GM12892 (cell line): ENCODE measurements around the gene CLCA4. TPM values are rescaled to one million over a fixed set of nuclear protein-coding genes. Genes with fewer than 3 reads are reported as not detected.
"Not testable (repeated sequence)": the region's sequence is repeated elsewhere in the genome, so short reads cannot be mapped to it uniquely, and the experiment has no call there.

ENCODE experiments used
- DNase-seq: peaks from one replicate; pipeline ENCODE4 v3.0.0; 2011; ENCODE audit not compliant: insufficient read length
- FAIRE-seq: peaks from 2 replicates; lab custom pipeline; 2011; peaks lifted over from hg19 to GRCh38; lab: Jason Lieb, UNC
- POLR2A ChIP-seq: IDR thresholded peaks from 2 replicates; pipeline ENCODE4 v1.6.1; 2011; ENCODE audit warnings: low read depth, low read length, control low read depth
- POLR2AphosphoS5 ChIP-seq: IDR thresholded peaks from 2 replicates; pipeline ENCODE4 v1.6.1; 2011; ENCODE audit warnings: low read depth, low read length, control low read depth
- TAF1 ChIP-seq: IDR thresholded peaks from 2 replicates; pipeline ENCODE4 v1.6.1; 2011; ENCODE audit warnings: low read depth, mild to moderate bottlenecking, control low read depth, low read length, borderline replicate concordance
- polyA plus RNA-seq: library from polyadenylated mRNA; unstranded; fragments of >200 nt; gene quantifications from one replicate; pipeline ENCODE4 v1.2.1, GENCODE V29; 2012; ENCODE audit warnings: missing spikeins, inconsistent platforms; ENCODE audit not compliant: missing spikeins

CLCA4 gene
- polyA plus RNA-seq: not detected

GRCh38 chr1:86546787-86547221, at the start of gene CLCA4:
CLCA4 (plus strand) TSS chr1:86547078; CDS start chr1:86547120, 42 bp downstream.
- no peak for FAIRE-seq
- no peak for TF ChIP-seq TAF1
- TF ChIP-seq POLR2A: no peak
- TF ChIP-seq POLR2AphosphoS5: no peak
- DNase-seq: no peak

GRCh38 chr1:86498281-86498680, 48.6 kb upstream of the CLCA4 start:
- TF ChIP-seq POLR2A: no peak
- DNase-seq (no peak), FAIRE-seq (no peak)

GRCh38 chr1:86499987-86500593, 46.8 kb upstream of the CLCA4 start:
- TF ChIP-seq POLR2AphosphoS5 (no peak), TAF1 (no peak), POLR2A (no peak)
- no peak for FAIRE-seq
- no peak for DNase-seq

- DNase-seq (no peak), FAIRE-seq (no peak)
- TF ChIP-seq TAF1 (no peak), POLR2AphosphoS5 (no peak), POLR2A (no peak)
These were observed 46.2 kb upstream of the CLCA4 start for GRCh38 chr1:86500714-86501113.

GRCh38 chr1:86502125-86502646, 44.7 kb upstream of the CLCA4 start:
- peak; percentile 97 for FAIRE-seq
- not testable (repeated sequence) for DNase-seq

- DNase-seq (no peak), FAIRE-seq (no peak)
- TF ChIP-seq TAF1 (no peak), POLR2AphosphoS5 (no peak), POLR2A (no peak)
These were observed 44.0 kb upstream of the CLCA4 start for GRCh38 chr1:86502721-86503405.

- DNase-seq: no peak
- TF ChIP-seq POLR2AphosphoS5: no peak
- no peak for TF ChIP-seq TAF1
- TF ChIP-seq POLR2A: no peak
- no peak for FAIRE-seq
These were observed 43.3 kb upstream of the CLCA4 start for GRCh38 chr1:86503406-86504136.

- TF ChIP-seq TAF1 (no peak), POLR2A (no peak), POLR2AphosphoS5 (no peak)
- DNase-seq (no peak), FAIRE-seq (no peak)
These were observed 42.8 kb upstream of the CLCA4 start for GRCh38 chr1:86504137-86504479.

- FAIRE-seq (no peak), DNase-seq (no peak)
- TF ChIP-seq POLR2AphosphoS5 (no peak), POLR2A (no peak), TAF1 (no peak)
These were observed 41.8 kb upstream of the CLCA4 start for GRCh38 chr1:86504895-86505563.

GRCh38 chr1:86505564-86505902, 41.3 kb upstream of the CLCA4 start:
- no peak for DNase-seq
- TF ChIP-seq TAF1 (no peak), POLR2A (no peak), POLR2AphosphoS5 (no peak)
- no peak for FAIRE-seq

GRCh38 chr1:86507935-86508582, 38.8 kb upstream of the CLCA4 start:
- FAIRE-seq: peak; percentile 87
- no peak for TF ChIP-seq POLR2A
- no peak for TF ChIP-seq TAF1
- no peak for TF ChIP-seq POLR2AphosphoS5
- no peak for DNase-seq
